ENCODE data around the gene MMEL1. TPM values are rescaled to one million over a fixed set of nuclear protein-coding genes. Genes with fewer than 3 reads are reported as not detected.

Gene MMEL1
- total and polyA plus RNA-seq, 2 experiments from 2014 or later: 0.93 to 1.8 TPM

DNA sequence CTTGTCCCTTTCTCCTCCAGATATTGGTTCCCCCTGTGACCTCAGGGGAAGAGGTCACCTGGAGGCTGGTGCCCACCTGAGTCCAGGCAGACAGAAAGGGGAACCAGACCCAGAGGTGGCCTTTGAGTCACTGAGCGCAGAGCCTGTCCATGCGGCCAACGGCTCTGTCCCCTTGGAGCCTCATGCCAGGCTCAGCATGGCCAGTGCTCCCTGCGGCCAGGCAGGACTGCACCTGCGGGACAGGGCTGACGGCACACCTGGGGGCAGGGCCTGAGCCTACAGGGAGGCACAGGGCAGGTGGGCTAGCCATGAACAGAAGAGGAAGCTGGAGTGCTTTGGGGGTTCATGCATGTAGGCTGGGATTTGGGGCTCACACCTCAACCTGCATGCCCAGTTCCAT is 74.0 kb downstream of the MMEL1 start:
- no peak overlapping the region for H3K4me2 ChIP-seq
- no peaks in the 10 kb centered on the region for H3K9me2 ChIP-seq (replicated peaks; ENCODE audit: insufficient read depth)
- H3K4me3 ChIP-seq: no peak overlapping the region
- no peak overlapping the region for H2AFZ ChIP-seq
- no peaks in the 10 kb centered on the region for H3K9me3 ChIP-seq (ENCODE audit: low read depth)
- no peak overlapping the region for H3K27ac ChIP-seq
- 94% methylated on average over 6 of the region's 6 CpGs for WGBS (ENCODE audit: low lambda C conversion rate, missing lambda C conversion rate)
- no peaks in the 10 kb centered on the region for H4K20me1 ChIP-seq (ENCODE audit: insufficient read depth, poor library complexity, severe bottlenecking)
- TF ChIP-seq EZH2 (IDR thresholded peaks at IDR 0.05; ENCODE audit: borderline replicate concordance): no peak
- no peak for TF ChIP-seq EZH2phosphoT487 (IDR thresholded peaks at IDR 0.05; ENCODE audit: low read depth, severe bottlenecking, unreplicated experiment)
- TF ChIP-seq, protein P1, sequence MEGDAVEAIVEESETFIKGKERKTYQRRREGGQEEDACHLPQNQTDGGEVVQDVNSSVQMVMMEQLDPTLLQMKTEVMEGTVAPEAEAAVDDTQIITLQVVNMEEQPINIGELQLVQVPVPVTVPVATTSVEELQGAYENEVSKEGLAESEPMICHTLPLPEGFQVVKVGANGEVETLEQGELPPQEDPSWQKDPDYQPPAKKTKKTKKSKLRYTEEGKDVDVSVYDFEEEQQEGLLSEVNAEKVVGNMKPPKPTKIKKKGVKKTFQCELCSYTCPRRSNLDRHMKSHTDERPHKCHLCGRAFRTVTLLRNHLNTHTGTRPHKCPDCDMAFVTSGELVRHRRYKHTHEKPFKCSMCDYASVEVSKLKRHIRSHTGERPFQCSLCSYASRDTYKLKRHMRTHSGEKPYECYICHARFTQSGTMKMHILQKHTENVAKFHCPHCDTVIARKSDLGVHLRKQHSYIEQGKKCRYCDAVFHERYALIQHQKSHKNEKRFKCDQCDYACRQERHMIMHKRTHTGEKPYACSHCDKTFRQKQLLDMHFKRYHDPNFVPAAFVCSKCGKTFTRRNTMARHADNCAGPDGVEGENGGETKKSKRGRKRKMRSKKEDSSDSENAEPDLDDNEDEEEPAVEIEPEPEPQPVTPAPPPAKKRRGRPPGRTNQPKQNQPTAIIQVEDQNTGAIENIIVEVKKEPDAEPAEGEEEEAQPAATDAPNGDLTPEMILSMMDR (IDR thresholded peaks at IDR 0.05; ENCODE audit: poor library complexity): no peak
- no peaks in the 10 kb centered on the region for H3K36me3 ChIP-seq (replicated peaks; ENCODE audit: insufficient read depth, low read depth)
- peaks cover 15% of the 10 kb centered on the region for H3K4me1 ChIP-seq (ENCODE audit: insufficient read depth)
- no peaks in the 10 kb centered on the region for H3K79me2 ChIP-seq
- H3K27me3 ChIP-seq: no peaks in the 10 kb centered on the region
- DNase-seq (ENCODE audit: low spot score): no peak

DNA sequence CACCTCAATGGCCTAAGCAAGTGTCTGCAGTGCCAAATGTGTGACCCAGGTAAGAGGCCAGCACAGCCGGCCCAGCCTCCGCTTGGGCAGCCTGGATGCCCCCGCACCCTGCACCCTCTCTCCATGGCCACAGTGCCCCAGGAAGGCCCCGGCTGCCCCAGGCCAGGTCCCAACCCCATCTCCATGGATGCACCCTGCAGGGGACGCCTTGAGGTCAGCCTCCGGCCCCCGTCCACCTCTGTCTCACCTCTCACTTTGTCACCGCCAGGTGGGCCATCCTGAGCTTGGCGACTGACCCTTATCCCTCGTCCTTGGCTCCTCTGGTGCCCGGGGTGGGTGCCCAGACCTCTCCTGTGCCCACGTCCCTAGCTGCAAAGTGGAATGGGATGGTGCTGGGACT is 74.4 kb downstream of the MMEL1 start:
- H3K27me3 ChIP-seq: no peaks in the 10 kb centered on the region
- no peak overlapping the region for H3K4me3 ChIP-seq
- TF ChIP-seq, protein P1 (IDR thresholded peaks at IDR 0.05; ENCODE audit: poor library complexity): no peak
- TF ChIP-seq EZH2phosphoT487 (IDR thresholded peaks at IDR 0.05; ENCODE audit: low read depth, severe bottlenecking, unreplicated experiment): no peak
- no peak for TF ChIP-seq EZH2 (IDR thresholded peaks at IDR 0.05; ENCODE audit: borderline replicate concordance)
- no peak overlapping the region for H3K4me2 ChIP-seq
- WGBS (ENCODE audit: low lambda C conversion rate, missing lambda C conversion rate): 94% methylated on average over 12 of the region's 12 CpGs
- H4K20me1 ChIP-seq (ENCODE audit: insufficient read depth, poor library complexity, severe bottlenecking): no peaks in the 10 kb centered on the region
- H3K36me3 ChIP-seq (replicated peaks; ENCODE audit: insufficient read depth, low read depth): no peaks in the 10 kb centered on the region
- no peaks in the 10 kb centered on the region for H3K79me2 ChIP-seq
- no peak overlapping the region for H2AFZ ChIP-seq
- no peaks in the 10 kb centered on the region for H3K9me3 ChIP-seq (ENCODE audit: low read depth)
- no peak for DNase-seq (ENCODE audit: low spot score)
- H3K4me1 ChIP-seq (ENCODE audit: insufficient read depth): peaks cover 15% of the 10 kb centered on the region
- no peak overlapping the region for H3K27ac ChIP-seq
- no peaks in the 10 kb centered on the region for H3K9me2 ChIP-seq (replicated peaks; ENCODE audit: insufficient read depth)

DNA sequence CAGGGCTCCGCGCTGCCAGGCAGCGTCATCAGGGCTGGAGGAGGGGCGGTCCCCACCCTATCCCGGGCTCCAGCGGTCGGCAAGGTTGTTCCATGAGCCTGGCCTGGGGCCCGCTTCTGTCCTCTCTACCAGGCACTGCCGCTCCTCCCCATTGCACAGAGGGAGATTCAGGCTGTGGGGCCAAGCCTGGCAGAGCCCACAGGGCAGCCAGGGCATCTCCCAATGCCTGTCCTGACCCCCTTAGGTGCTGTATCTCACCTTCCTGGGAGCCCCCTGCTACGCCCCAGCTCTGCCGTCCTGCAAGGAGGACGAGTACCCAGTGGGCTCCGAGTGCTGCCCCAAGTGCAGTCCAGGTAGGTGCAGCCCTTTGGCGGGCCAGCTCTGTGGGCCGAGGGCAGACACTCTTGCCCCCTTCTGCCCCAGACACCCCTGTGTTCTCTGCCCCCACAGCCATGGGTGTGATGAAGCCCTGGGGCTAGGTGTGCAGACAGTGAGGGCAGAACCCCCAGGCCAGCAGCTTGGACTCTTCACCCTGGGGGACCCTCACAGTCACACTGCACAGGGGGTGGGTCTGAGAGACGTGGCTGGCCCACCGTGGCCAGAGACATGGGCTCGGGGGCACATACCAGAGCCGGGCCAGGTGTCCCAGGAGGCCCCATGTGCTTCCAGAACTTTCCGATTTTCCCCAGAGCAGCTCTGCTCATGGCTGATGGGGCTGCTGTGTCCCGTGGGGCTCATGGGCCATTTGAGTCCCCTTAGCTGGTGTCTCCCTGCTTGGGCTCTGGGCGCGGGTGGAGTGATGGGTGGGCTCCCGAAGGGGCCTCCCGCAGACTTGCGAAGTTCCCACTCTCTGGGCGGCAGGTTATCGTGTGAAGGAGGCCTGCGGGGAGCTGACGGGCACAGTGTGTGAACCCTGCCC is 75.1 kb downstream of the MMEL1 start:
- H2AFZ ChIP-seq: no peak overlapping the region
- no peak overlapping the region for H3K4me2 ChIP-seq

More for the DNA sequence above, 75.1 kb downstream of the MMEL1 start:
- no peaks in the 10 kb centered on the region for H3K9me3 ChIP-seq (ENCODE audit: low read depth)
- no peaks in the 10 kb centered on the region for H3K36me3 ChIP-seq (replicated peaks; ENCODE audit: insufficient read depth, low read depth)
- H3K27ac ChIP-seq: no peak overlapping the region
- no peaks in the 10 kb centered on the region for H3K79me2 ChIP-seq
- 86% methylated on average over 30 of the region's 30 CpGs for WGBS (ENCODE audit: low lambda C conversion rate, missing lambda C conversion rate)
- TF ChIP-seq, protein P1 (IDR thresholded peaks at IDR 0.05; ENCODE audit: poor library complexity): no peak
- no peak for TF ChIP-seq EZH2 (IDR thresholded peaks at IDR 0.05; ENCODE audit: borderline replicate concordance)
- H3K4me1 ChIP-seq (ENCODE audit: insufficient read depth): peaks cover 15% of the 10 kb centered on the region
- no peak for DNase-seq (ENCODE audit: low spot score)
- H3K9me2 ChIP-seq (replicated peaks; ENCODE audit: insufficient read depth): no peaks in the 10 kb centered on the region
- no peaks in the 10 kb centered on the region for H3K27me3 ChIP-seq
- H4K20me1 ChIP-seq (ENCODE audit: insufficient read depth, poor library complexity, severe bottlenecking): no peaks in the 10 kb centered on the region
- H3K4me3 ChIP-seq: no peak overlapping the region

Measured in hepatocyte (in vitro differentiated cells).